Gastroesophageal sphincter (tissue), 4 donors: ENCODE measurements around the gene TTLL8. TPM values are rescaled to one million over a fixed set of nuclear protein-coding genes. Genes with fewer than 3 reads are reported as not detected.

Source experiments
- ATAC-seq: fragments of 150-250 bp; one replicate; pipeline ENCODE4 v1.9.1; 2016; ENCODE audit warnings: mild to moderate bottlenecking, moderate library complexity
- H3K27ac ChIP-seq, 4 donors: fragments of 200-600 bp; sonication (generic) in 3 of 4; 1 replicate in 3 of 4; 2 replicates in 1 of 4; pipeline ENCODE4 v1.5.1; 2016 to 2019
- H3K27me3 ChIP-seq: fragments of 200-600 bp; sonication (generic); one replicate; pipeline ENCODE4 v1.5.1; 2019
- H3K36me3 ChIP-seq, 2 donors: fragments of 200-600 bp; sonication (generic); one replicate each; pipeline ENCODE4 v1.5.1; 2019; ENCODE audit warnings: control low read depth in 1 of 2
- H3K4me1 ChIP-seq, 3 donors: fragments of 200-600 bp; sonication (generic); 1 replicate in 2 of 3; 2 replicates in 1 of 3; pipeline ENCODE4 v1.5.1; 2016 to 2019; ENCODE audit warnings: control low read depth in 2 of 3
- H3K4me3 ChIP-seq, 2 donors: fragments of 200-600 bp; sonication (generic); one replicate each; pipeline ENCODE4 v1.5.1; 2019; ENCODE audit warnings: mild to moderate bottlenecking in 1 of 2, moderate library complexity in 1 of 2
- H3K9me3 ChIP-seq, 3 donors: fragments of 200-600 bp; sonication (generic); one replicate each; pipeline ENCODE4 v1.5.1; 2017 to 2019; ENCODE audit warnings: control low read depth in 2 of 3
- EP300 ChIP-seq: sonication (generic); formaldehyde crosslinking; IDR thresholded peaks from one replicate; pipeline ENCODE4 v1.6.1; 2017; ENCODE audit warnings: antibody characterized with exemption, mild to moderate bottlenecking
- POLR2A ChIP-seq, 2 donors: fragments of 450-650 bp; IDR thresholded peaks; one replicate each; pipeline ENCODE4 v1.6.1; 2017; ENCODE audit warnings: antibody characterized with exemption in 2 of 2, mild to moderate bottlenecking in 2 of 2, moderate library complexity in 1 of 2
- POLR2AphosphoS5 ChIP-seq: sonication (generic); formaldehyde crosslinking; IDR thresholded peaks from one replicate; pipeline ENCODE4 v1.6.1; 2017; ENCODE audit warnings: antibody characterized with exemption
- WGBS, 2 donors: methylation state at CpG; one replicate each; pipeline ENCODE4 v1.1.5; 2018; ENCODE audit warnings: low coverage in 1 of 2; 5-methylcytosine and 5-hydroxymethylcytosine counted together
- total RNA-seq, 4 donors: library from RNA; depleted of rRNA; stranded (reverse); fragments of >200 nt; gene quantifications; one replicate each; pipeline ENCODE4 v1.1.0, GENCODE V29; 2016
- TF ChIP-seq, protein P1 (sequence below), 4 experiments: fragments of 200-600 bp in 2 of 4; fragments of 450-650 bp in 2 of 4; sonication (generic) in 1 of 4; IDR thresholded peaks; one replicate each; pipeline ENCODE4 v1.5.1; 2017 to 2019; ENCODE audit warnings: antibody characterized with exemption in 4 of 4, mild to moderate bottlenecking in 2 of 4, moderate library complexity in 2 of 4

Gene TTLL8
- total RNA-seq, 4 donors from 2014 or later = not detected

DNA sequence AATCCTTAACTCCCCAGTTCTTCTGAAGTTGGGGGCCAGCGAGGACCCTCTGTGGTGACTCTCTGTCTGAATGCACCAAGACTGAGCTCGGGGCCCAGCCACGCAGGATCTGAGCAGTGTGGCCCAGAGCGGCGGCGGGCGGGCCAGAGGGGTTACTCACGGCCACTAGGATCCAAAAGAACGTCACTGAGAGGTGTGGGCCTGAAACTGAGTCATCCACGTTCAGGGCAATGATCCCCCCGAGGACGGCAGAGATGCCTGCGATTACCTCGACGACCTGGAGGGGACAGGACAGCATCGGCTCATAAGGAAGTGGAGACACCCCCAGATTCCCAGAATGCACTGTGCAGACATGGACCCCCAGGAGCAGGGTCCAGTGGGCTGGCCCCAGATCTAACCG is 16.0 kb upstream of the TTLL8 start:
- Histone ChIP-seq H3K4me3 (no peak overlapping the region), H3K27ac (no peak overlapping the region), H3K36me3 (no peaks in the 10 kb centered on the region), H3K27me3 (peaks cover 54% of the 10 kb centered on the region), H3K9me3 (no peaks in the 10 kb centered on the region), H3K4me1 (no peaks in the 10 kb centered on the region)
- TF ChIP-seq POLR2A (IDR thresholded peaks at IDR 0.05) (no peak), POLR2AphosphoS5 (no peak), EP300 (no peak)
- TF ChIP-seq, protein P1, sequence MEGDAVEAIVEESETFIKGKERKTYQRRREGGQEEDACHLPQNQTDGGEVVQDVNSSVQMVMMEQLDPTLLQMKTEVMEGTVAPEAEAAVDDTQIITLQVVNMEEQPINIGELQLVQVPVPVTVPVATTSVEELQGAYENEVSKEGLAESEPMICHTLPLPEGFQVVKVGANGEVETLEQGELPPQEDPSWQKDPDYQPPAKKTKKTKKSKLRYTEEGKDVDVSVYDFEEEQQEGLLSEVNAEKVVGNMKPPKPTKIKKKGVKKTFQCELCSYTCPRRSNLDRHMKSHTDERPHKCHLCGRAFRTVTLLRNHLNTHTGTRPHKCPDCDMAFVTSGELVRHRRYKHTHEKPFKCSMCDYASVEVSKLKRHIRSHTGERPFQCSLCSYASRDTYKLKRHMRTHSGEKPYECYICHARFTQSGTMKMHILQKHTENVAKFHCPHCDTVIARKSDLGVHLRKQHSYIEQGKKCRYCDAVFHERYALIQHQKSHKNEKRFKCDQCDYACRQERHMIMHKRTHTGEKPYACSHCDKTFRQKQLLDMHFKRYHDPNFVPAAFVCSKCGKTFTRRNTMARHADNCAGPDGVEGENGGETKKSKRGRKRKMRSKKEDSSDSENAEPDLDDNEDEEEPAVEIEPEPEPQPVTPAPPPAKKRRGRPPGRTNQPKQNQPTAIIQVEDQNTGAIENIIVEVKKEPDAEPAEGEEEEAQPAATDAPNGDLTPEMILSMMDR (IDR thresholded peaks at IDR 0.05) = no peak
- WGBS, 2 donors = 75 to 76% methylated on average over 2 to 9 of the region's 17 CpGs
- no peak for ATAC-seq

DNA sequence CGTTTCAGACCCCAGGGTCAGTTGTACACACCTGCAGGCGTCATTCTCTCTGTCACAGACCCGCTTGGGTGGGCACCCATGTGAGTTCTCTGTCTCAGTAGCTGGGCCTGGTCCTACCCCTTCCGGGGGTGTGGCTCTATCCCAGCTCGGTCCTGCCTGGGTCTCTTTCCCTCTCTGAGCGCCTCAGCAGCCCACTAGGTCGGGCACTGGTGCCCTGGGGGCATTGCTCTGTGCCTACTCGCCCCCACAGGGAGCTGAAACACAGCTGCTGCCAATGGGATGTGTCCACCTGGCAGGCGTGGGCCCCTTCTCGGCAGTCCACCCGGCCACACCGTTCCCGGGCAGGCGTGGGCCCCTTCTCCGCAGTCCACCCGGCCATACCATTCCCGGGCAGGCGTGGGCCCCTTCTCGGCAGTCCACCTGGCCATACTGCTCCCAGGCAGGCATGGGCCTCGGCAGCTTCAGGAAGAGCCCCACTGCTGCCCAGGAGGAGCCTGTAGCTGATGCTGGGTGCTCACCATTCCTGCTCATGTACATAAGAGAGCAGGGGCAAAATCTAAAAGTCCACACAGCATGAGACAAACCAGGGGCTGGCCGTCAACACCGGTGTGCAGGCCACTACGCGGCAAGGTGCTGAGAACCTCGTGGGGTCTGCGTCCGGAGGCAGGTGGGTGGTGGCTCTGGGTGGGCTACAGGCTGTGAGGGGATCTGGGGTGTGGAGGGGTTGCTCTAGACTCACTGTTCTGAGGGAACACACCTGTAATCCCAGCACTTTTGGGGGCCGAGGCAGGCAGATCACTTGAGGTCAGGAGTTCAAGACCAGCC is 14.8 kb upstream of the TTLL8 start:
- no peak for ATAC-seq
- TF ChIP-seq POLR2A (IDR thresholded peaks at IDR 0.05) (no peak), EP300 (no peak), POLR2AphosphoS5 (no peak)
- TF ChIP-seq, protein P1 (IDR thresholded peaks at IDR 0.05) = no peak
- H3K4me3 ChIP-seq = no peak overlapping the region
- H3K36me3 ChIP-seq = no peaks in the 10 kb centered on the region
- no peaks in the 10 kb centered on the region for H3K4me1 ChIP-seq
- H3K27ac ChIP-seq = no peak overlapping the region
- peaks cover 54% of the 10 kb centered on the region for H3K27me3 ChIP-seq
- no peaks in the 10 kb centered on the region for H3K9me3 ChIP-seq
- WGBS, 2 donors = 65 to 74% methylated on average over 3 to 5 of the region's 28 CpGs

DNA sequence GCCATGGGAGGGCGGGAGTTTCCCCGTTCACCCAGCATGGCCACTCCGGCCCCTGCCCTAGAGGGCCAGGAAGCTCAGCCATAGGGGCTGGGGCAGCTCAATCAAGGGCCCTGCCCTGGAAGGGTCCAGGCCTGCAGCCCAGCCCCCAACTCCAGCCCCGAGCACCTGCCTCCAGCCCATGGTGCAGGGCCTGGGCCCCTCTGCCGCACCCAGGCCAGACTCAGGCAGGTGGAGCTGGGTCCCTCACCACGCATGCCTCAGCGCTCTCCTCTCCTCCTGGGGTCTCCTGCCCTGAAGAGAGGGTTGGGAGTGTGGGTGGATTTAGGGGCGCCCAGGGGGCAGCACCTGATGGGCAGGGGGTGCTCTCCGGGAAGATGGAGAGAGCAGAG is 14.1 kb upstream of the TTLL8 start:
- no peak overlapping the region for H3K27ac ChIP-seq
- H3K4me1 ChIP-seq = no peaks in the 10 kb centered on the region
- peaks cover 49% of the 10 kb centered on the region for H3K27me3 ChIP-seq
- no peaks in the 10 kb centered on the region for H3K9me3 ChIP-seq
- no peak for ATAC-seq
- TF ChIP-seq POLR2AphosphoS5 = no peak
- no peak for TF ChIP-seq EP300
- H3K4me3 ChIP-seq = no peak overlapping the region
- no peaks in the 10 kb centered on the region for H3K36me3 ChIP-seq
- no CpG with 5 or more reads among the region's 9 CpGs for WGBS, 2 donors

DNA sequence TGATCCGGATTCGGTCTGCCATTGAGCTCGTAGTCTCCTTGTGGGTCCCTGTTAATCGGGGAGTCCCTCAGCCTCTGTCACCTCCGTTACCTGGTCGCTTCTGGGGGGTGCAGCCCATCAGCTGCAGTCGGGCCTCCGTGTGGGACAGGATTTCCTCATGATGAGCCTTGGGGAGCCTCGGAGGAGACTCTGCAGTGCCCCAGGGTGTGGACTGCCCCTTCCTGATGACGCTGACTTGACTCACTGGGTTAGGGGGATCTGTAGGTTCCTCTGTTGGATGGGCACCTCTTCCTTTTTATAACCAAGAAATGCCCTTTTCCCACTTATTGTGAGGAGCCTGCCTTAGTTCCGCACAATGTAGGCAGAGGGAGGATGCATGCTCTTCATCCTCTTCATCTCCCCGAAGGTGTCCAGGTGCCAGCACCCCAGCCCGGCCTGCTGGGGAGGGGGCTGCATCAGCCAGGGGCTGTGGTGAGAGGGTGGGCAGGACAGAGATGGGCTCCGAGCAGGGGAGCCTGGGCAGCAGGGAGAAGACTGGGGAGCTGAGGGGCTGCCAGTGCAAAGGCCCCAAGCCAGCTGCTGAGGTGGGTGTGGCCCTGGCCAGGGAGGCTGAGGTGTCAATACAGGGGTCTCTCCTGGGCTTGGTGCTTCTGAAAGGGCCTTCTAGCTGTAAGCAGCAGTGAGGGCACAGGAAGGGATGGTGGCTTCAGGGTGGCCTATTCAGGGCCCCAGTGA is 13.5 kb upstream of the TTLL8 start:
- TF ChIP-seq, protein P1 (IDR thresholded peaks at IDR 0.05) = no peak
- TF ChIP-seq POLR2A (IDR thresholded peaks at IDR 0.05) = no peak
- TF ChIP-seq POLR2AphosphoS5 = no peak
- TF ChIP-seq EP300 = no peak
- ATAC-seq = no peak
- WGBS, 2 donors = 89% methylated on average over 3 of the region's 14 CpGs; no CpG with 5 or more reads in 1 of the 2 donors
- Histone ChIP-seq H3K9me3 (no peaks in the 10 kb centered on the region), H3K27ac (no peak overlapping the region), H3K36me3 (no peaks in the 10 kb centered on the region), H3K27me3 (peaks cover 45% of the 10 kb centered on the region), H3K4me3 (no peak overlapping the region), H3K4me1 (no peaks in the 10 kb centered on the region)

DNA sequence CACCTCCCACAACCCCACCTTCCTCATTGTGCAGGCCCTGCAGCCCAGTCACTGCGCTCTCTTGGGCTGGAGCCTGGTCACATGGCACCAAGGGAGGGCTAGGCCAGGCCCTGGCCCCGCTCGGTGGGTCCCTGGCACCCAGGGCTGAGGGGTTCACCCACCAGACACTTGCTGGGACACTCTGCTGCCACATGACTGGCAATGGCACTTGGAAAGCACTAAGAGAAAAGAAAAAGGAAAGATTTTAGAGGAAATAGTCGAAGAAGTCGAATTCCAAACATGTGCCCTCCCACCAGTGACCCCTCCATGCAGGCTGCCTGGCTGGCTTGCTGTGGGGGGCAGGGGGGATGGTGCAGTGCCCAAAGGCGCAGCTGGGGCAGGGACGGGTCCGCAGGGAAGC is 12.3 kb upstream of the TTLL8 start:
- TF ChIP-seq, protein P1 (IDR thresholded peaks at IDR 0.05) = no peak
- TF ChIP-seq EP300 = no peak
- no peak for TF ChIP-seq POLR2AphosphoS5
- no peak for TF ChIP-seq POLR2A (IDR thresholded peaks at IDR 0.05)
- H3K36me3 ChIP-seq = no peaks in the 10 kb centered on the region
- H3K27ac ChIP-seq = no peak overlapping the region
- no peaks in the 10 kb centered on the region for H3K9me3 ChIP-seq
- no peaks in the 10 kb centered on the region for H3K4me1 ChIP-seq
- no peak overlapping the region for H3K4me3 ChIP-seq
- no peak for ATAC-seq
- peaks cover 56% of the 10 kb centered on the region for H3K27me3 ChIP-seq
- WGBS, 2 donors = 75 to 89% methylated on average over 3 to 5 of the region's 8 CpGs
